Activated CD4-positive, alpha-beta T cell treated with anti-CD3 and anti-CD28 coated beads, Interleukin-2, Interleukin-6, amounts not matched to agents 100 ng/mL and 50 ng/mL, durations not matched to agents 16 hours and 8 hours (primary cell): ENCODE data around the gene ARFGEF3.
"Not testable (repeated sequence)": the region's sequence is repeated elsewhere in the genome, so short reads cannot be mapped to it uniquely, and the experiment has no call there.

Source experiments
- DNase-seq: peaks from one replicate; pipeline ENCODE4 v3.0.0-alpha.2; 2020

Gene ARFGEF3

GRCh38 chr6:138161338-138162110 is at the start of gene ARFGEF3:
ARFGEF3 (plus strand) TSS chr6:138161939; CDS start chr6:138162087, 148 bp downstream.
- peak; percentile 68 for DNase-seq

DNA sequence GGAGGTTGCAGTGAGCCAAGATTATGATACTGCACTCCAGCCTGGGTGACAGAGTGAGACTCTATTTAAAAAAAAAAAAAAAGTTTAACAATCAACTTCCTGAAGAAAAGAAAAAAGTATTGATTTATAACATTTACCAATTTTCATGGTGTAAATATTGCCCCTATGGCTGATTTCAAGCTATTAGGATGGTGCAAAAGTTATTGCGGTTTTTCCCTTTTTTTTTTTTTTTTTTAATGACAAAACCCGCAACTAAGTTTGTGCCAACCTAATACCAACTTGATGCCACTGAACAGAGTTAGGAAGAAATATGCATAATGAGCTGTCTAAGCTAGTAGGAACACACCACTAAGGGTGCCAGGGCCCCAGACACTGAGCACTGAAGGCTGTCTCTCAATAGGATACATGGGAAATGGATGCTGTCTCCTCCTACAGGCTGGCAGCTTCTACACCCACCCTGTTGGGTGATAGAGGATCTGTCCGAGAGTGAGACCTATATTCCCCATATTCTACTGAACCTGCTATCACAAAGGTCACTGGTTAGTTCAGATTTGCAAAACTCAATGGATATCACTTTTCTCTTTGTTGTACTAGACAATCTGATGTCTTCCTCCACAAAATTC is 48.0 kb upstream of the ARFGEF3 start:
- DNase-seq, result no peak

GRCh38 chr6:138115201-138115600 is 46.5 kb upstream of the ARFGEF3 start:
- no peak for DNase-seq

- DNase-seq, result peak; percentile 69
Observed at GRCh38 chr6:138115877-138116660, 45.7 kb upstream of the ARFGEF3 start.

GRCh38 chr6:138116661-138116999 is 45.1 kb upstream of the ARFGEF3 start:
- DNase-seq, result no peak

GRCh38 chr6:138117376-138117914 is 44.3 kb upstream of the ARFGEF3 start:
- DNase-seq, result no peak

DNA sequence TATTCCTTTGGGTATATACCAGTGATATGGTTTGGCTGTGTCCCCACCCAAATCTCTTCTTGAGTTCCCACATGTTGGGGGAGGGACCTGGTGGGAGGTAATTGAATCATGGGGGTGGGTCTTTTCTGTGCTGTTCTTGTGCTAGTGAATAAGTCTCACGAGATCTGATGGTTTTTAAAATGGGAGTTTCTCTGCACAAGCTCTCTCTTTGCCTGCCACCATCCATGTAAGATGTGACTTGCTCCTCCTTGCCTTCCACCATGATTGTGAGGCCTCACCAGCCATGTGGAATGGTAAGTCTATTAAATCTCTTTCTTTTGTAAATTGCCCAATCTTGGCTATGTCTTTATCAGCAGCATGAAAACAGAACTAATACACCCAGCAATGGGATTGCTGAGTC is 42.5 kb upstream of the ARFGEF3 start:
- not testable (repeated sequence) for DNase-seq

DNA sequence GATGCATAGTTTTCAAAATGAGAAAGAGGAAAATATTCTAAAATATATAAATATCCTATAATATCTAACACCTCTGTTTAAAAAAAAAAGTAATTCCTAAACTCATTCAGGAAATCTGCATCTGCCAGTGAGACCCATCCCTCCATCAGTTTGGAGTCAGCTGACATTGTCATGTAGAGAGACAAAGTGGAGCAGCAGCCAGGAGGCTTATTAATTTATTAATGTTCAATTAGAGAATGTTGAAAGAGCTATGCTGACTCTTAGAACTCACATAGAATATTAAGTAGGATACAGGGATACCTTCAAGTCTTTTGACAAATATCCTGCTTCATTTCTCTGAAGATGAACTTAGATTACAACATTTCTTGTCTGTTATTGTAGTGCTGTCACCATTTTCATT is 41.8 kb upstream of the ARFGEF3 start:
- no peak for DNase-seq

DNA sequence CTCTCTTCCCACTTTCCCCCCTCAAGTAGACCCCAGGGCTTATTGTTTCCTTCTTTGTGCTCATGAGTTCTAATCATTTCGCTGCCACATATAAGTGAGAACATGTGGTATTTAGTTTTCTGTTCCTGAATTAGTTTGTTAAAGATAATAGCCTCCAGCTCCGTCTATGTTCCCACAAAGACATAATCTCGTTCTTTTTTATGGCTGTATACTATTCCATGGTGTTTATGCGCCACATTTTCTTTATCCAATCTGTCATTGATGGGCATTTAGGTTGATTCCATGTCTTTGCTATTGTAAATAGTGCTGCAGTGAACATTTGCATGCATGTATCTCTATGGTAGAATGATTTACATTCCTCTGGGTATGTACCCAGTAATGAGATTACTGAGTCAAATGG is 37.6 kb upstream of the ARFGEF3 start:
- DNase-seq, result no peak

DNA sequence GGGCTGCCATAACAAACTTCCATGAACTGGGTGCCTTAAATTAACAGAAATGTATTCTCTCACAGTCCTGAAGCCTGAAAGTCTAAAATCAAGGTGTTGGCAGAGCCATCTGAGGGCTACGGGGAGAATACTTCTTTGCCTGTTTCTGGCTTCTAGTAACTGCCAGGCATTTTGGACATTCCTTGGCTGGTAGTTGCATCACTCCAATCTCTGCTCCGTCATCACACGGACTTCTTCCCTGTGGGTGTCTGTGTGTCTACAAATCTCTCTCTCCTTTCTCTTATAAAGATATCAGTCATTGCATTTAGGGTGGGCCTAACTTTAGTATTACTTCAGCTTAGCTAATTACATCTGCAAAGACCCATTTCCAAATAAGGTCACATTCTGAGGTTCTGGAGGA is 33.6 kb upstream of the ARFGEF3 start:
- no peak for DNase-seq

DNA sequence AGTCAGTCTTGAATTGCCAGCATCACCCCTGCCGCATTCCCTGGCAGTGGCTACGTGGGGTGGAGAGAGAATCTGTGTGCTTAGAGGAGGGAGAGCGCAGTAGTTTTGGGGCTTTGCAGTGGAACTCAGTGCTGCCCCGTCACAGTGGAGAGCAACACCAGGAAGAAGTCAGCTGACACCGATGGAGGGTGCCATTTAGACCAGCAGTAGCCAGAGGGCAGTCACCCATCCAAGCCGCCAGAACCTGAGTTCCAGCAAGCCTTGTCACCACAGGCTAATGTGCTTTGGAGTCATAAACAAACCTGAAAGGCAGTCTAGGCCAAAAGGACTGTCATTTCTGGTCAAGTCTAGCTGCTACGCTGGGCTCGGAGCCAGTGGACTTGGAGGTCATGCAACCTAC is 32.5 kb upstream of the ARFGEF3 start:
- DNase-seq, result no peak

DNA sequence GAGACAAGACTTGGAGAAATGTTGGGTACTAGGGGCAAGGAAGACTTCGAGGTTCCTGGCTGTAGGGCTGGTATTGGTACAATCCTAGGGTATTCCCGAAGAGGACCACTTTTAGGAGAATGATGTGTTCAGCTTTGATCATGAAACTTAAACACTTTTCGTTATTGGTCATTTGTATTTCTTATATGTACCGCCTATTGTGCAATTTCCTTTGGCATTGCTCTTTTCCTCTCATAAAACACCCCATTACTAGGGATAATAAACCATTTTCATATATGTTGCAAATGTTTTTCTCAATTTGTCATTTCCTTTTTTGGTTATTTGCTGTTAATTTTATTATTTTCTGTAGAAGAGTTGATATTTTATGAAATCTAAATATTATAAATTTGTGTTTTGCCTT is 18.9 kb upstream of the ARFGEF3 start:
- no peak for DNase-seq

DNA sequence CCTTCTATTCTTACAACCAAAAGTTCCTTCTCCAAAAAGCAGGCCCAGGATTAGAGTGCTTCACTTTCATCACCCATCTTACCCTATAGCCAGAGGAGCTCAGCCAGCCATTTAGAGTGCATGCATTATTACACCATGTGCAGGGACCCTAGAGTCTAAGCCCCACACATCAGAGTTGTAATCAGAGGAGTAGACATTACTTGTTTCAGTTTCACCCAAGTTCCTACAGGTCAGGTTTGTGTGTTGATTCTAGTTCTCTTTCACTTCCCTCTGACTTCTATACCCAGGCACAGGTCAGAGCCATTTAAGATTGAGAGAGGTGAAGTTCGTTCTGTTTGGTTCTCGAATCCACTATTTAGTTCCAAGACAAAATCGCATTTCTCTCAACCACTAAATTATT is 16.3 kb upstream of the ARFGEF3 start:
- DNase-seq, result no peak

GRCh38 chr6:138146544-138146943 is 15.2 kb upstream of the ARFGEF3 start:
- no peak for DNase-seq

- DNase-seq, result no peak
Observed at GRCh38 chr6:138155443-138155842, 6.3 kb upstream of the ARFGEF3 start.

DNA sequence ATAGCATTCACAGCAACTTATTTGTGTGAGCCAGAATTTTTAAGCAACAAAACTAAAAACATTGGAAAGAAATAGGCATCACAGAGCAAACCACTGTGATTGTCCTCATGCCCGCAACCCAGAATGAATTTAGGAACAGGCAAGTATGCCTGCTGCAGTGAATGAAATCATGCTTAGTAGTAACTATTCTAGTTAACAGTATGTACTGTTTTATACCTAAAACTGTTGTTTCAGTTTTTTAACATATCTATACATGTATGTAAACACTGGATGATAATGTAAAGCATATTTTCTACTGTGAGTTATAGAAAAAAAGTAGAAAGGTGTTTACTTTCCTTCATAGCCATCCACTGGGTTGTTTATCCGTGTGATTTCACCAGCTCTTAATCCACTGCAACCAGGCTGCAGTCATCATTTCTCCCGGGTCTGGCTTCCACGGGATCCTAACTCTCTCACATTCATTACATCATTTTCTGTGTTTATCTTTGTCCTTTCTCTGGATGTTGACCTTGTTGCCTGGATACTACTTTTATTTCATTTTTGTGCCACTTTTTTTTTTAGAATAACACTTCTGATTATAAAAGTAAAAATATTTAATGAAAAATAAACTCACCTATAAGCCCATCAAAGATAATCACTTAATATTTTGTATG is 3.6 kb upstream of the ARFGEF3 start:
- no peak for DNase-seq

DNA sequence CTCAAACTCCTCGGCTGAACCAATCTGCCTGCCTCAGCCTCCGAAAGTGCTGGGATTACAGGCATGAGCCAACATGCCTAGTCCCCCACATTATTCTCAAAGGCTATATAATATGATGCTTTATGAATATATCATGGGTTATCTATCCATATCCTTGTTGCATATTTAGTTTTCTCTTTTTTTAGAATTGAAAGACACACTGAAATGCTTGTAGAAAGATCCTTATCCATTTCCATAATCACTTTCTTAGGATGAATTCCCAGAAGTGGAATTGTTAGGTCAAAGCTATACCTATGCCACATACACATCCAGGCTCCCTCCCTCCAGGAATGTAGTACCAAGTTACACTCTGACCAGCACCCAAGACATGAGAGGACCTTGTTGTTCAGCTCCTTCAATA is 2.5 kb upstream of the ARFGEF3 start:
- no peak for DNase-seq

DNA sequence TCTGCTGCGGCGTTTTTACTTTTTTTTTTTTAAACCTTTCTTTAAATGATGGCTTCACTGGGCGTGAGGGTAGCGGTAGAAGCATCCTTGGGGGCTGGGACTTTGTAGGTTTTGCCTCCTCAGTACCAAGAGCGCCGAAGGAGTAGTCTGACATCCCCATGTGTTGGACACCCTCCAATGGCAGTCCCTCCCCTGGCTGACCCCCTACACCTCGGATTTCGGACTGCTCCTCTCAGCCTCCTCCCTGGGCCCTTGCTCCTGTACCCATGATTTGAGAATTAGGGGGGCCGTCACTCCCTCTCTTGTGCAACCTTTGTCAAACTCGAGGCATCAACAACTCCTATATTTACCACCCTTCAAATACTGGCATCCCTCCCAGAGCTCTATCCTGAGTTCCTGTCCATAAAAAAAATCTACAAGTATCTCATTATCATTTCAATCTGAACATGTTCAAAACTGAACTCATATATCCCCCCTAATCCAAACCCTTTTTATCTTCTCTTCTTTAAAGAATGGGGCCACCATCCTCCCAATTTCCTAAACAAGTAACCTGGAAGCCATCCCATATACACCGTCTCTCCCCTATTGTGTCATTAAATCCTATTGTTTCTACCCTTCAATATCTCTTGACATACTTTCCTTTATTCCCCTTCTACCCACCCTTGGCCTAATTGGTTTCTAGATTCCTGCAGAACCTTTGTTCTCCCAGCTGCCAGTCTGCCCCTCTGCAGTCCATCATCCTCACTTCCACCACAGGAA is 1.2 kb upstream of the ARFGEF3 start:
- no peak for DNase-seq

DNA sequence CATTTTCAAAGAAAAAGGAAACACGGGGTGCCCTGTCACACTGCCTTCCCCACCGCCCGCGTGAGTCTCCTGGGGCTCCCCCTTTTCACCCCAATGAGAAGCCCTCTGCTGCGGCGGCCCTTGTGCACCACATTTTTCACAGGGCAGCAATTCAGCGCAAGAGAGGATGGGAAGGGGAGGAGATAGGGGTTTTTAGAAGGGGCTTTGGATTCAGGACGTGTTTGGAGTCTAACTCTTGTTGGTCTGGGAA is 726 bp upstream of the ARFGEF3 start:
- no peak for DNase-seq

- no peak for DNase-seq
Observed at GRCh38 chr6:138162111-138162954, 594 bp downstream of the ARFGEF3 start.

GRCh38 chr6:138162955-138163575 is 1.3 kb downstream of the ARFGEF3 start:
- DNase-seq, result no peak
